Small intestine (tissue), 7 donors: ENCODE measurements around the gene POLE. TPM values are rescaled to one million over a fixed set of nuclear protein-coding genes. Genes with fewer than 3 reads are reported as not detected.

Experiments
- DNase-seq, 2 donors: peaks; one replicate each; pipeline versions ENCODE4 v3.0.0 to v3.0.0-alpha.2; 2013
- FAIRE-seq: peaks from 2 replicates; lab custom pipeline; 2012; peaks lifted over from hg19 to GRCh38; lab: Jason Lieb, UNC
- H3K27ac ChIP-seq, 3 donors: one replicate each; pipeline ENCODE4 v1.5.1; 2013; ENCODE audit warnings: low read length in 2 of 3, mild to moderate bottlenecking in 2 of 3, control low read depth in 1 of 3, inconsistent platforms in 1 of 3, low read depth in 1 of 3, moderate library complexity in 1 of 3
- H3K27me3 ChIP-seq, 3 donors: one replicate each; pipeline ENCODE4 v1.6.1; 2013; ENCODE audit warnings: low read length in 3 of 3, inconsistent platforms in 1 of 3; ENCODE audit not compliant: control insufficient read depth in 3 of 3, insufficient read depth in 3 of 3
- H3K36me3 ChIP-seq, 3 donors: one replicate each; pipeline ENCODE4 v1.6.1; 2013; ENCODE audit warnings: low read length in 3 of 3, inconsistent platforms in 1 of 3, low read depth in 1 of 3, mild to moderate bottlenecking in 1 of 3, moderate library complexity in 1 of 3; ENCODE audit not compliant: control insufficient read depth in 3 of 3, insufficient read depth in 2 of 3
- H3K4me1 ChIP-seq, 3 donors: one replicate each; pipeline ENCODE4 v1.6.1; 2013; ENCODE audit warnings: low read length in 2 of 3, inconsistent platforms in 1 of 3, low read depth in 1 of 3, mild to moderate bottlenecking in 1 of 3, moderate library complexity in 1 of 3; ENCODE audit not compliant: control insufficient read depth in 3 of 3, insufficient read depth in 2 of 3
- H3K4me3 ChIP-seq, 3 donors: one replicate each; pipeline ENCODE4 v1.5.1; 2013; ENCODE audit warnings: low read length in 3 of 3, control low read depth in 1 of 3, inconsistent platforms in 1 of 3, low read depth in 1 of 3, mild to moderate bottlenecking in 1 of 3, moderate library complexity in 1 of 3
- H3K9me3 ChIP-seq, 2 donors: one replicate each; pipeline ENCODE4 v1.6.1; 2013; ENCODE audit warnings: low read depth in 1 of 2, low read length in 1 of 2; ENCODE audit not compliant: control insufficient read depth in 2 of 2, insufficient read depth in 1 of 2
- WGBS, 3 donors: extraction: QIAGEN DNeasy Blood & Tissue Kit; methylation state at CpG; one replicate each; pipeline ENCODE4 v1.1.7; 2013; 5-methylcytosine and 5-hydroxymethylcytosine counted together
- polyA plus RNA-seq, 4 donors: library from polyadenylated mRNA; stranded (reverse) in 3 of 4; unstranded in 1 of 4; fragments of 200-250 nt in 3 of 4; fragments of 120-200 nt in 1 of 4; gene quantifications; one replicate each; pipeline versions ENCODE4 v1.2.1 to v1.2.3, GENCODE V29; 2013
- donor health status: healthy with polysubstance abuse.
- donor health status: control.
- donor health status: control.
- donor health status: Bipolar disorder and iron deficiency.
- donor health status: healthy.

POLE gene
- polyA plus RNA-seq, 4 donors = 23.6 to 58.6 (median 34.0) TPM

- DNase-seq (no peak), FAIRE-seq (no peak)
- Histone ChIP-seq H3K4me1 (peaks cover 0 to 5% (median 0%) of the 10 kb centered on the region in 3 donors), H3K27ac (no peak overlapping the region), H3K4me3 (no peak overlapping the region), H3K36me3 (peaks cover 0 to 8% (median 2%) of the 10 kb centered on the region in 3 donors), H3K9me3 (peaks cover 0 to 5% of the 10 kb centered on the region in 2 donors), H3K27me3 (peaks cover 0 to 6% (median 3%) of the 10 kb centered on the region in 3 donors)
- 82 to 89% (median 86%) methylated on average over 19 of the region's 19 CpGs for WGBS, 3 donors
These were observed 98.1 kb downstream of the POLE start for GRCh38 chr12:132588821-132589669.

- peaks cover 0 to 5% of the 10 kb centered on the region in 2 donors for H3K9me3 ChIP-seq
These were observed 98.8 kb downstream of the POLE start for GRCh38 chr12:132588319-132588718.

GRCh38 chr12:132587781-132588180, 99.4 kb downstream of the POLE start:
- 43 to 66% (median 57%) methylated on average over 3 of the region's 3 CpGs for WGBS, 3 donors
- no peak for FAIRE-seq

More at GRCh38 chr12:132588319-132588718, 98.8 kb downstream of the POLE start:
- Histone ChIP-seq H3K36me3 (peaks cover 2 to 13% (median 5%) of the 10 kb centered on the region in 3 donors), H3K4me3 (no peak overlapping the region), H3K27ac (no peak overlapping the region), H3K4me1 (no peaks in the 10 kb centered on the region), H3K27me3 (peaks cover 0 to 6% (median 3%) of the 10 kb centered on the region in 3 donors)
- 13 to 66% (median 44%) methylated on average over 6 of the region's 6 CpGs for WGBS, 3 donors
- DNase-seq (peak; percentile 31 to 73), FAIRE-seq (no peak)

GRCh38 chr12:132586929-132587328, 100.2 kb downstream of the POLE start:
- Histone ChIP-seq H3K27ac (no peak overlapping the region), H3K4me1 (no peaks in the 10 kb centered on the region), H3K27me3 (peaks cover 0 to 6% (median 3%) of the 10 kb centered on the region in 3 donors), H3K36me3 (peaks cover 2 to 20% (median 7%) of the 10 kb centered on the region in 3 donors), H3K4me3 (no peak overlapping the region), H3K9me3 (peaks cover 0 to 5% of the 10 kb centered on the region in 2 donors)
- WGBS, 3 donors = 89 to 92% (median 91%) methylated on average over 18 of the region's 18 CpGs
- FAIRE-seq = no peak
- no peak for DNase-seq

More at GRCh38 chr12:132587781-132588180, 99.4 kb downstream of the POLE start:
- Histone ChIP-seq H3K4me3 (no peak overlapping the region), H3K9me3 (peaks cover 0 to 5% of the 10 kb centered on the region in 2 donors), H3K27ac (no peak overlapping the region), H3K4me1 (no peaks in the 10 kb centered on the region), H3K27me3 (peaks cover 0 to 6% (median 3%) of the 10 kb centered on the region in 3 donors), H3K36me3 (peaks cover 2 to 13% (median 5%) of the 10 kb centered on the region in 3 donors)
- DNase-seq = no peak

GRCh38 chr12:132585177-132585576, 102.0 kb downstream of the POLE start:
- peaks cover 0 to 5% of the 10 kb centered on the region in 2 donors for H3K9me3 ChIP-seq
- no peak overlapping the region for H3K27ac ChIP-seq
- peaks cover 6 to 37% (median 7%) of the 10 kb centered on the region in 3 donors for H3K36me3 ChIP-seq
- WGBS, 3 donors = 77 to 84% (median 79%) methylated on average over 24 of the region's 24 CpGs
- H3K4me3 ChIP-seq = no peak overlapping the region
- H3K4me1 ChIP-seq = no peaks in the 10 kb centered on the region
- H3K27me3 ChIP-seq = peaks cover 0 to 3% (median 0%) of the 10 kb centered on the region in 3 donors
- DNase-seq (no peak), FAIRE-seq (no peak)

GRCh38 chr12:132584429-132584828, 102.7 kb downstream of the POLE start:
- 79 to 90% (median 89%) methylated on average over 14 of the region's 14 CpGs for WGBS, 3 donors
- peaks cover 0 to 3% (median 0%) of the 10 kb centered on the region in 3 donors for H3K27me3 ChIP-seq
- H3K9me3 ChIP-seq = peaks cover 0 to 5% of the 10 kb centered on the region in 2 donors
- H3K27ac ChIP-seq = no peak overlapping the region
- no peaks in the 10 kb centered on the region for H3K4me1 ChIP-seq
- FAIRE-seq (no peak), DNase-seq (no peak)
- H3K36me3 ChIP-seq = peaks cover 6 to 42% (median 10%) of the 10 kb centered on the region in 3 donors
- H3K4me3 ChIP-seq = no peak overlapping the region

- WGBS, 3 donors = 74 to 90% (median 75%) methylated on average over 29 of the region's 29 CpGs
- no peak overlapping the region for H3K4me3 ChIP-seq
- H3K4me1 ChIP-seq = no peaks in the 10 kb centered on the region
- no peak for FAIRE-seq
- peaks cover 0 to 3% (median 0%) of the 10 kb centered on the region in 3 donors for H3K27me3 ChIP-seq
- no peak overlapping the region for H3K27ac ChIP-seq
- H3K9me3 ChIP-seq = peaks cover 0 to under 1% of the 10 kb centered on the region in 2 donors
- no peak for DNase-seq
- H3K36me3 ChIP-seq = peaks cover 6 to 46% (median 10%) of the 10 kb centered on the region in 3 donors
These were observed 103.4 kb downstream of the POLE start for GRCh38 chr12:132583736-132584135.

- no peak for FAIRE-seq
- Histone ChIP-seq H3K4me3 (no peak overlapping the region), H3K36me3 (peaks cover 6 to 50% (median 10%) of the 10 kb centered on the region in 3 donors), H3K27me3 (peaks cover 0 to 1% (median 0%) of the 10 kb centered on the region in 3 donors), H3K4me1 (no peaks in the 10 kb centered on the region), H3K27ac (no peak overlapping the region), H3K9me3 (no peaks in the 10 kb centered on the region)
- no peak for DNase-seq
- WGBS, 3 donors = 70 to 96% (median 90%) methylated on average over 33 to 50 of the region's 50 CpGs
These were observed 103.8 kb downstream of the POLE start for GRCh38 chr12:132583411-132583710.
